IPS-15b (cell line): Measurements from ENCODE around the gene DVL3.
A peak's percentile ranks its signal among the peaks of the same experiment; 100 is the strongest.
"Not testable (repeated sequence)": the region's sequence is repeated elsewhere in the genome, so short reads cannot be mapped to it uniquely, and the experiment has no call there.

Experiments
- H3K27me3 ChIP-seq: one replicate; pipeline ENCODE4 v1.6.1; 2013; ENCODE audit warnings: low read length; ENCODE audit not compliant: control insufficient read depth, insufficient read depth
- H3K36me3 ChIP-seq: one replicate; pipeline ENCODE4 v1.6.1; 2013; ENCODE audit warnings: low read length; ENCODE audit not compliant: control insufficient read depth, insufficient read depth
- H3K4me1 ChIP-seq: one replicate; pipeline ENCODE4 v1.6.1; 2013; ENCODE audit warnings: mild to moderate bottlenecking, low read length; ENCODE audit not compliant: control insufficient read depth, insufficient read depth
- H3K4me3 ChIP-seq: one replicate; pipeline ENCODE4 v1.5.1; 2013; ENCODE audit warnings: low read depth, low read length
- H3K9ac ChIP-seq: one replicate; pipeline ENCODE4 v1.6.1; 2013; ENCODE audit warnings: low read depth, mild to moderate bottlenecking, low read length
- H3K9me3 ChIP-seq: one replicate; pipeline ENCODE4 v1.6.1; 2013; ENCODE audit warnings: mild to moderate bottlenecking, low read length; ENCODE audit not compliant: control insufficient read depth, insufficient read depth

DVL3 gene

DNA sequence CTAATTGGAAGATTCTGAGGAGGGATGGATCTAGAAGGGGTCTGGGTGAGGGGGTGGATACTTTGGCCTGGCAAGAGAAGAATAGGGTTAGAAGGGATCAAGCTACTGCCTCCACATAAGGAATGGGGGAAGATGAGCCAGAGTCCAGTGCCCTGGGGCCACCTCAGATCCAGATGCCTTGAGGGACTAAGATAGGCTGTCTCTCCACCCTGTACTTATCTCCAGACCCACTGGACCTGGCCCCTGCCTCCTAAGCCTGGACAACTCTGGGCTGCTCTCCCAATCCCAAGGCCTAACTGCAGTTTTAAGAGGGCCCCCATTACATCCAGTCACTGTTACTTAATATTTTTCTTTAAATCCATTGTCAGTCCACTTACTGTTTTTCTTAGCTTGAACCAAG is 2.0 kb downstream of the DVL3 start:
- H3K9me3 ChIP-seq: no peaks in the 10 kb centered on the region

DNA sequence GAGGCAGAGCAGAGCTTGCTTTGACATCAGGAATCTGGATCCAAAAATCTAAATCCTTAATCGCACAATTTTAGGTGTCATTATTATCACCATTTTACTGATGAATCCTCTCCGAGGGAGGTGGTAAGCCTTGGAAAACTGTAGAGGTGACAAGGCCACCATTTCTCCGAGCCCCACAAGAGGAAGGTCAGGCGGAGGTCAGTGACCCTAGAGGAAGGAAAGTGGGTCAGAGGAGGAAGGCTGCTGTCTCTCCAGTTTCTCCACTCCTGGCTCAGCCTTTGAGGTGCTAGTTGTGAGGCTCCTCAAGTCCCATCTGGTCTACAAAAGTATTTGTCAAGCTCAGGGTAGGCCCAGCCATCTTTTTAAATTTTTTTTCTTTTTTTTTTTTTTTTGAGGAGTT is 3.2 kb downstream of the DVL3 start:
- Histone ChIP-seq H3K27me3 (no peaks in the 10 kb centered on the region), H3K36me3 (peaks cover 2% of the 10 kb centered on the region), H3K4me1 (peaks cover 8% of the 10 kb centered on the region), H3K4me3 (no peak overlapping the region), H3K9me3 (no peaks in the 10 kb centered on the region), H3K9ac (no peak overlapping the region)

More for the DNA sequence above, 2.0 kb downstream of the DVL3 start:
- Histone ChIP-seq H3K27me3 (no peaks in the 10 kb centered on the region), H3K36me3 (peaks cover 2% of the 10 kb centered on the region), H3K9ac (peak overlapping the region; percentile 70), H3K4me1 (peaks cover 8% of the 10 kb centered on the region), H3K4me3 (peak overlapping the region; percentile 85)

DNA sequence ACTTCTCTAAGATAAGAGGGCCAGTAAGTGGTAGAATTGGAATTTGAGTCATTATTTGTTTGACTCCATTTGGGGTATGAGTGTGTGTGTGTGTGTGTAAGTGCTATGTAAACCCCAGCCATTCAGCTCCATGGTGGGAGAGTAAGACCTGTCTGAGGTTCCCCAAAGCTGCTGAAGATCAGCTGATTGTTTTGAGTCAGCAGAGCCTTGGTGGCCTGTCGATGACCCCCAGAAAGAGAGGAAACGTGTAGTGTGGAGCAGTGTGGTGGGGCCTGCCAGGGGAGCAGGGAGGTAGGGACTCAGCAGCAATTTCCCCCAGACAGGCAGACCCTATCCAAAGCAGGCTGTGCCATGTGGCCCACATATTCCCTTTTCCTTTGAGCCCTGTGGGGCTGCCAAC is 5.3 kb downstream of the DVL3 start:
- H3K9ac ChIP-seq: no peak overlapping the region
- H3K9me3 ChIP-seq: no peaks in the 10 kb centered on the region
- H3K36me3 ChIP-seq: peaks cover 20% of the 10 kb centered on the region
- H3K4me3 ChIP-seq: no peak overlapping the region
- H3K27me3 ChIP-seq: no peaks in the 10 kb centered on the region
- H3K4me1 ChIP-seq: peaks cover 8% of the 10 kb centered on the region

DNA sequence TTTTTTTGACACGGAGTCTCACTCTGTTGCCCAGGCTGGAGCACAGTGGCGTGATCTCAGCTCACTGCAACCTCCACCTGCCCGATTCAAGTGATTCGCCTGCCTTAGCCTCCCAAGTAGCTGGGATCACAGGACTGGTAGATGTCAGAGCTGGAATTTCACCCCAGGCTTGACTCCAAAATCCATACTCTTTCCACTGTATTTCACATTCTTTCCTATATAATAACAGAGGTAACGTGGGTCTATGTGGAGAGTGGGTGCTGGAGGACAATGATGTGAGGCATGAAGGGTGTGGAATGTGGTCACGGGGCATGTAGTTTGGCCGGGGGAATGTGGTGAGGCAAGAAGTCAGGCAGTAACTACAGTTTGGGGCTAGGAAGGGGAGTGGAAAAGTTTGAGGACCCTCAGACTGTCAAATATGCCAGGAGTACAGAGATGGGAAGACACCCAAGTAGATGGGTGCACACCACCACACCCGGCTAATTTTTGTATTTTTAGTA is 7.4 kb downstream of the DVL3 start:
- H3K4me1 ChIP-seq, H3K27me3 ChIP-seq, H3K4me3 ChIP-seq, H3K9ac ChIP-seq, H3K9me3 ChIP-seq: not testable (repeated sequence)
- peaks cover 39% of the 10 kb centered on the region for H3K36me3 ChIP-seq

- no peaks in the 10 kb centered on the region for H3K9me3 ChIP-seq
- H3K4me3 ChIP-seq: no peak overlapping the region
- H3K4me1 ChIP-seq: no peaks in the 10 kb centered on the region
- no peak overlapping the region for H3K9ac ChIP-seq
- peaks cover 50% of the 10 kb centered on the region for H3K36me3 ChIP-seq
- no peaks in the 10 kb centered on the region for H3K27me3 ChIP-seq
Measured at GRCh38 chr3:184164648-184165330, 9.6 kb downstream of the DVL3 start.

- no peak overlapping the region for H3K9ac ChIP-seq
- H3K9me3 ChIP-seq: no peaks in the 10 kb centered on the region
- peaks cover 53% of the 10 kb centered on the region for H3K36me3 ChIP-seq
- H3K4me3 ChIP-seq: no peak overlapping the region
- no peaks in the 10 kb centered on the region for H3K4me1 ChIP-seq
- H3K27me3 ChIP-seq: no peaks in the 10 kb centered on the region
Measured at GRCh38 chr3:184165543-184165942, 10.4 kb downstream of the DVL3 start.

GRCh38 chr3:184166671-184167070 is 11.5 kb downstream of the DVL3 start:
- Histone ChIP-seq H3K9ac (no peak overlapping the region), H3K36me3 (peaks cover 52% of the 10 kb centered on the region), H3K27me3 (no peaks in the 10 kb centered on the region), H3K9me3 (no peaks in the 10 kb centered on the region), H3K4me1 (no peaks in the 10 kb centered on the region), H3K4me3 (no peak overlapping the region)

- Histone ChIP-seq H3K4me3 (no peak overlapping the region), H3K4me1 (no peaks in the 10 kb centered on the region), H3K36me3 (peaks cover 55% of the 10 kb centered on the region), H3K9ac (no peak overlapping the region), H3K27me3 (no peaks in the 10 kb centered on the region), H3K9me3 (no peaks in the 10 kb centered on the region)
Measured at GRCh38 chr3:184167786-184168185, 12.6 kb downstream of the DVL3 start.

DNA sequence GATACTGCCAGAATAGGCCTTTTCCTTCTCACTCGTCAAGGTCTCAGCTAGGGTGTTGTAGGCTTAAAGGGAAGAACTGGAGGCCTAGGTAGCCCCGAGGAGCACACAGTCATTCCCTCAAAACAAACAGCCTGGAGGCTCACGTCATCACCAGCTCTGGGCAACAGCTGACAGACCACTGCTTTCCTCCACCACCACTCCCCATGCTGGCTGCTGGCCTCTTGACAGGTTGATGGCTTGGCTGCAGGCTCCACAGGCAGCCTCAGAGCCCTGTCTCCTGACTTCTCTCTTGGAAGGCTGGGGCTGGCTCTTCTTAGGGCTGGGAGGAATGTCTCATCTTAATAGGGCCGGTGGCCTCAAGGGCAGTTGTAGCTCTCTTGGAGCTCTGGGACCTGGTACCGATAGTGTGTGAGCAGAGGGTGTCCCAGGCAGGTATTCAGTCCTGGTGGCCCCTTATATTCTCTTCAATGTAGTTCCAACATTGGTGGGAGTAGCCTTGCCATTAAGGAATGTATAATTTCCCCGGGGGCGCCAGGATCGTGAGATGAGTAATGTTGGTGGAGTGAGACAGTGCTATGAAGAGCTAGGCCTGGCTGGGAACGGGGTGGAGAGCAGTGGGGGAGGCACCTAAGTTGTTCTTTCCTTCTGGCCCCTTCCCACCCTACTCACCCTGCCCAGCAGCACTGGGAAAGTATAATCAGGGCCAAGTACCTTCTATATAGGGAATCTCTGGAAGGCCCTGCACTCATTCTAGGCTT is 13.4 kb downstream of the DVL3 start:
- Histone ChIP-seq H3K9ac (no peak overlapping the region), H3K36me3 (peaks cover 53% of the 10 kb centered on the region), H3K9me3 (no peaks in the 10 kb centered on the region), H3K4me3 (no peak overlapping the region), H3K27me3 (no peaks in the 10 kb centered on the region), H3K4me1 (no peaks in the 10 kb centered on the region)

- H3K4me3 ChIP-seq: no peak overlapping the region
- no peaks in the 10 kb centered on the region for H3K4me1 ChIP-seq
- H3K36me3 ChIP-seq: peaks cover 39% of the 10 kb centered on the region
- no peak overlapping the region for H3K9ac ChIP-seq
- H3K27me3 ChIP-seq: no peaks in the 10 kb centered on the region
- no peaks in the 10 kb centered on the region for H3K9me3 ChIP-seq
Measured at GRCh38 chr3:184169896-184170875, 15.0 kb downstream of the DVL3 start.

GRCh38 chr3:184171562-184171961 is 16.4 kb downstream of the DVL3 start:
- Histone ChIP-seq H3K4me1 (no peaks in the 10 kb centered on the region), H3K4me3 (no peak overlapping the region), H3K36me3 (peaks cover 27% of the 10 kb centered on the region), H3K9me3 (no peaks in the 10 kb centered on the region), H3K9ac (no peak overlapping the region), H3K27me3 (no peaks in the 10 kb centered on the region)
